Endothelial cell of umbilical vein (primary cell): ENCODE results near the gene CCDC15.

Experiments used
- CTCF ChIP-seq, 2 donors: IDR thresholded peaks; 1 replicate in 1 of 2; 2 replicates in 1 of 2; pipeline ENCODE4 v1.5.1; 2011; ENCODE audit warnings: low read length in 2 of 2, mild to moderate bottlenecking in 2 of 2, moderate library complexity in 2 of 2, control low read depth in 1 of 2, inconsistent platforms in 1 of 2, low read depth in 1 of 2; ENCODE audit not compliant: insufficient read depth in 1 of 2; ENCODE audit errors: extremely low read depth in 1 of 2
- EZH2 ChIP-seq: IDR thresholded peaks from 2 replicates; pipeline ENCODE4 v1.6.1; 2012; ENCODE audit warnings: borderline replicate concordance, low read depth, mild to moderate bottlenecking, moderate library complexity, low read length, inconsistent platforms; ENCODE audit not compliant: severe bottlenecking
- MYC ChIP-seq: IDR thresholded peaks from one replicate; pipeline ENCODE4 v1.6.1; 2011; ENCODE audit warnings: mild to moderate bottlenecking, low read depth, low read length
- POLR2A ChIP-seq: IDR thresholded peaks from 2 replicates; pipeline ENCODE4 v1.6.1; 2012; ENCODE audit warnings: low read depth, mild to moderate bottlenecking, control low read depth, low read length
- POLR2AphosphoS5 ChIP-seq: IDR thresholded peaks from 2 replicates; pipeline ENCODE4 v1.6.1; 2012; ENCODE audit warnings: low read depth, mild to moderate bottlenecking, control low read depth, low read length, moderate library complexity; ENCODE audit not compliant: insufficient read depth

- TF ChIP-seq POLR2AphosphoS5: no peak
- TF ChIP-seq POLR2A: no peak
- TF ChIP-seq CTCF (IDR thresholded peaks at IDR 0.05; ENCODE audit: extremely low read depth in 1 of 2, insufficient read depth in 1 of 2, low read depth in 1 of 2, low read length in 2 of 2): no peak
- no peak for TF ChIP-seq EZH2
- no peak for TF ChIP-seq MYC
Measured at GRCh38 chr11:124938206-124938765, 15.7 kb upstream of the CCDC15 start.
